HG03108 (cell line): Measurements from ENCODE around the gene CELA2A.
"Not testable (repeated sequence)": the region's sequence is repeated elsewhere in the genome, so short reads cannot be mapped to it uniquely, and the experiment has no call there.

Experiments
- ATAC-seq: cut with Tn5 transposase; IDR thresholded peaks from one replicate; pipeline ENCODE4 v1.9.1; 2021; ENCODE audit warnings: moderate library complexity; ENCODE audit not compliant: unreplicated experiment

CELA2A gene

DNA sequence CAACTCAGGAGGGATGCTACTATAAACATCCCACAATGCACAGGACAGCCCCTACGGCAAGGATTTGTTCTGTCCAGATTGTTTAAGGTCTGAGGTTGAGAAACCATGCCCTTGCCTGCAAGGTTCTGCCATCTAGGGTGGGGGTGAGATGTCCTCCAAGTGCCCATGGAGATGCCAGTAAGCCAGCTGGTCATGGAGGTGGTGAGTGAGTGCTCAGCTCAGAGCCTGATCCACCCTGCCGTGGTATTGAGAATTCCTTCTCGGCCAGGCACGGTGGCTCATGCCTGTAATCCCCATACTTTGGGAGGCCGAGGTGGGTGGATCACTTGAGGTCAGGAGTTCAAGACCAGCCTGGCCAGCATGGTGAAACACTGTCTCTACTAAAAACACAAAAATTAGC lies 31.6 kb upstream of the CELA2A start:
- no peak for ATAC-seq

DNA sequence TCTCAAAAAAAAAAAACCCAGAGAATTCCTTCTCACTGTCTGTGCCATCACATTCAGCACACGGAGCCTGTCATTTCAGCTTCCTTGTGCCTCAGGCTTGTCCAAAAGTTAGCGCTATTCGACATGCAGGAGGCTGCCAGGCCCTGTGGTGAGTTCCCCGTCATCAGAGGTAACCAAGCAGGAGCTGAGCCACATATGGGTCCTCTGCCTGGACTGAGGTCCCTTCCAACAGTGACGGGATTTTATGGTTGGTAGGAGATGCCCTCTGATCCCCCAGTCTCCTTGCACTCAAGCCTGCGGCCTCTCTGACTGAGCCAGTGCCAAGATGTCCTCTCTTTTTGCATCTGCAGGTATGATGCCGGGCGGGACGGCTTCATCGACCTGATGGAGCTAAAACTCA lies 31.0 kb upstream of the CELA2A start:
- ATAC-seq = no peak

DNA sequence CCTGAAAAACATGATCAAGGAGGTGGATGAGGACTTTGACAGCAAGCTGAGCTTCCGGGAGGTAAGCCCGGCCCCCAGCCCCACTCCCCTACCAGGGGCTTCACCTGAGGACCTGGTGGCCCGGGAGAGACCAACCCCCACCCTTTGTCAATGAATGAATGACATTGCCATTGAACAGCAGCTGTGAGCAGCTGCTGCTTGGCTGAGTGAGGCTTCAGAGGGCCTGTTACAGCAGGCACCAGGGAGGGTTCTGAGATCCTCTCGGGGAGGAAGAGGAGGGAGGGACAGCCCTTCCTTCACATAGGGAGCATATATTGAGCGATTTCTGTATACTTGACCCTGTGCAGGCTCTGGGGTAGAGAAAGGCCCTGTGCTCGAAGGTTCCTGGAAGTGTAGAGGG lies 30.6 kb upstream of the CELA2A start:
- ATAC-seq = no peak

DNA sequence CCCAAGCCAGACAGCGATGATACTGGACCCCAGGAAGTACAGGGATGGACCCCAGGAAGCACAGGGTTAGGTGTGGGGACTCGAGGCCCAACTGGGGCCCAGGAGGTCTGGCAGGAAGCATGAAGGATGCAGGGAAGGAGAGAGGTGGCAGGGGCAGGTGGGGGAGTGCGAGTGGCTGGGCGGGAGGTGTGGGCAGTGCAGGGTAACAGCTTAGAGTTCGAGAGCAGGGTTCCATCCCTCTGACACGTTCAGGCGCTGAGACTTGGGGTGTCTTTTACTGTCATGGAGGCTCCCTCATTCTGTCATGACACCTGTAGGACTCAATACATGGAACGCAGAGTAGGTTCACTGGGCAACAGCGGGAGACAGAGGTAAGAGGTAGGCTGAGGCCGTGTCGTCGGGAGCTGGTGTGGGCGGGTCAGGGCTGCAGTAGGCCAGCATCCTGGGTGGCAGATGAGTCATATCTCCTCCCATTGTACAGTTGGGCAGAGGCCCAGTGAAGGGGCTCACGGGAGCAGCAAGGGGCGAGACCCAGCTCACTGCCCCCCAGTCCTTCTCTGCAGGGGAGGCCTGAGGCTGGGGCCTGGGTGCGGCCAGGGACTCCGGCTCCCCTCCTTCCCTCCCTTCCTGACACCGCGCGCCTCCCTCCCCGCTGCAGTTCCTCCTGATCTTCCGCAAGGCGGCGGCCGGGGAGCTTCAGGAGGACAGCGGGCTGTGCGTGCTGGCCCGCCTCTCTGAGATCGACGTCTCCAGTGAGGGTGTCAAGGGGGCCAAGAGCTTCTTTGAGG lies 29.8 kb upstream of the CELA2A start:
- no peak for ATAC-seq

DNA sequence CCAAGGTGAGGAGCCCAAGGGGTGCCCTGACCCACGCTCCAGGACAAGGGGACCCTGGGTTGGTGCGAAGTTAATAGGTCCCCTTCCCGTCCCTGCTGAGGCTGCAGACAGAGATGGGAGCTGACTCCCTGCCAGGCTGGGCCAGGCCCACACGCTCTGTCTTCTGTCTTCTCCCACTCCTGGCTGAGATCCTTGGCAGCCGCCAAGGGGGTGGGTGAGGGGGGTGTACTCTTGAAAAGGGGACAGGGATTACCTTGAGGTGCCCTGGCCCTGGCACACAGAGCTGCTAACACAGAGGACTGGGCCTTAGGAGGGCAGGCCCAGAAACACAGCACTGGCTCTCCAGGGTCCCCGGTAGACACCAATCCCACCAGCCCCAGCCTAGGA lies 29.3 kb upstream of the CELA2A start:
- ATAC-seq = no peak

DNA sequence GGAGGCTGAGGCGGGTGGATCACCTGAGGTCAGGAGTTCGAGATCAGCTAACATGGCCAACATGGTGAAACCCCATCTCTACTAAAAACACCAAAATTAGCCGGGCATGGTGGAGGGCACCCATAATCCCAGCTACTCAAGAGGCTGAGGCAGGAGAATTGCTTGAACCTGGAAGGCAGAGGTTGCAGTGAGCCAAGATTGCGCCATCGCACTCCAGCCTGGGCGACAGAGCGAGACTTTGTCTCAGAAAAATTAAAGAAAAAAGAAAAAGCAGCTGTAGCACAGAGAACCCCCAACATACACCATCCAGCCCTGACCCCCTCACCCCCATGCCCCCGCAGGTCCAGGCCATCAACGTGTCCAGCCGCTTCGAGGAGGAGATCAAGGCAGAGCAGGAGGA lies 28.3 kb upstream of the CELA2A start:
- not testable (repeated sequence) for ATAC-seq

DNA sequence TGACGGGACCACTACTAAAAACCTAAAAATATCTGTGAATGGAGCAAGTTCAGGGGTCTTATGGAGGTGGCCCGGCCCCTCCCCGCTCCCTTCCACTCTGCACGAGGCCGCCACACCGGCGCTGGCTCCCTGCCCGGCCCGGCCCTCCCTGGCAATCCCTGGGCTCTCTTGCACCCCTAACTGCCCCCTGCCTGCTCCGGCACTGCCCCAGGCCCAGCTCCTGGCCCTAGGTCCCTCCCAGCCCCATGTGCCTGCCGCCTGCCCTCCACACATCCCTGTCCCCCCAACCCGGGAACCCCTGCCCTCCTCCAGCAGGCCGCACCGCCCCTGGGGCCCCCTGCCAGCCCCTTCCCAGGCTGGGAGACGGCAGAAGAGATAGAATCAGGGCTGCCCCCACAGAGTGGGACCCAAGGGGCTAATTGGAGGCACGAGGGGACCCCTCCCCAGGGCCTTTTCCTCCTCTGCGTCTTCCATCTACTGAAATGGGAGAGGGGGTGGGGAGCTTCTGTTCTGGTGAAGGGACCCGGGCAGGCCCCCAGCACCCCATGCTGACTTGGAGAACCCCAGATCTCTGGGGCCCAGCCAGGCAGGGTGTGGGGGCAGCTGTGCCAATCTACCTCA lies 27.6 kb upstream of the CELA2A start:
- ATAC-seq = no peak

DNA sequence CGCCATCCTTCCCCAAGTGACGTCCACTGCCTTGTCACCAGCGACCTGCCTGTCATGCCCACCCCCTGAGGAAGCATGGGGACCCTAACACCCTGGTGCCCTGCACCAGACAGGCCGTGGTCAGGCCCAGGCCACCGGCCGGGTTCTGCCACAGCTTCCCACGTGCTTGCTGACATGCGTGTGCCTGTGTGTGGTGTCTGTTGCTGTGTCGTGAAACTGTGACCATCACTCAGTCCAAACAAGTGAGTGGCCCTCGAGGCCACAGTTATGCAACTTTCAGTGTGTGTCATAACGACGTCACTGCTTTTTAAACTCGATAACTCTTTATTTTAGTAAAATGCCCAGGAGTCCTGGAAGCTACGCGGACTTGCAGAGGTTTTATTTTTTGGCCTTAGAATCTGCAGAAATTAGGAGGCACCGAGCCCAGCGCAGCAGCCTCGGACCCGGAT lies 26.8 kb upstream of the CELA2A start:
- ATAC-seq = no peak

DNA sequence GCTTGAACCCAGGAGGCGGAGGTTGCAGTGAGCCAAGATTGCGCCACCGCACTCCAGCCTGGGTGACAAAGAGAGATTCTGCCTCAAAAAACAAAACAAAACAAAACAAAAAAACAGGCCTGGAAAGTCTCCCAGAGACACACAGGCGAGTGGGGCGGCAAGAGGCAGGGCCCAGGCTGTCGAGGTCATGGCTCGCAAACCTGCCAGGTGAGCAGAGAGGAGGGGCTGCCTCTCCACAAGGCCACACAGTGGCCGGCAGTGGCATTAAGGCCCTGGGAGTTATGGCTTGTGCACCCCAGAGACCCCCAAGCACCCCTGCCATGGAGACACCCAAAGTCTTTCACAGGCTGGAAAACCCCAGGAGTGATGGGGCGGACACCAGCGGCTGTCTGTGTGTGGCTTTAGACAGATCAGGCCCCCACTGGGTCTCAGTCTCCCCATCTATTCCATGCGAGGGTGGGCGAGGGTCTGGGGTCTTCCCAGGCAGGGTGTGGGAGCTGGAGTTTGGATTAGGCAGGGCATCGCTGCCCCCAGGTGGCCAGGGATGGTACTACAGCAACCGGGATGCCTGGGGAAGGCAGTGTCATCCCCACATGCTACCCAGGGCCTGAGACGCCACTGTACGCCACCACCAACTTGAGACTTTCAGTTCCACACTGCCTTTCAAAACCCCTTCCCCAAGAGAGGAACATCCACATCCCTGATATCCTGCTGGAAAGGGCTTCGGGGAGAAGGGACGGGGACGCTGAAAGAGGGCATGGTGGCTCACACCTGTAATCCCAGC lies 25.6 kb upstream of the CELA2A start:
- ATAC-seq = no peak

DNA sequence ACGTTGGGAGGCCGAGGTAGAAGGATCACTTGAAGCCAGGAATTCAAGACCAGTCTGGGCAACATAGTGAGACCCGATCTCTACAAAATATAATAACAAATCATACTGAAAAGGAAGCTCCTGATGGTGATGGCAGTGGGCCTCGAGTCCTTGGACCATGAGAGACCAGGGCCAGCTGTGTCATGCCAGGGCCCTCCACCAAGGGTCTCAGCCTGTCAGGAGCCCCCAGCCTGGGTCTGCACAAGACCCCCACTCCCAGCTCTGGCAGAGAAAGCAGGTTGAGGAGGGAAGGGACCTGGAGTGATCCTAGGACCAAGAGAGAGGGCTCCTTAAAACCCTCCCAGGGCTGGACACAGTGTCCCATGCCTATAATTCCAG lies 25.0 kb upstream of the CELA2A start:
- ATAC-seq = no peak

DNA sequence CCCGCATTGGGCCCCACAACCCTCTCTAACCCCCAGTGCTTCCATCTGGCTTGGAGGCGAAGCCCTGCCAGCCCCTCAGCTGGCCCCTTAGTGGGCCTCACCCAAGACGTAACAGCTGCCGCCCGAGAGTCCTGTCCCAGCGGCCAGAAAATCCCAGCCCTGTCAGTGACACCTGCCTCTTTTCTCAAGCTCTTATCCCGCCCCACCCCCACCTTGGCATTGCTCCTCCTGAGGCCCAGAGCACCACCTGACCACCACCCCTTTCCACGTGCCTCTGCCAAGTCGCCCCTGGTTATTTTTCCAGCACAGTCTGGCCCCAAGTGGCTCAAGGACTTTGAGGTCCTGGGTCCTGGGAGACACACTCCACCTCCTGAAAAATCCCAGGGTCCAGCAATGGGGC lies 24.2 kb upstream of the CELA2A start:
- no peak for ATAC-seq

DNA sequence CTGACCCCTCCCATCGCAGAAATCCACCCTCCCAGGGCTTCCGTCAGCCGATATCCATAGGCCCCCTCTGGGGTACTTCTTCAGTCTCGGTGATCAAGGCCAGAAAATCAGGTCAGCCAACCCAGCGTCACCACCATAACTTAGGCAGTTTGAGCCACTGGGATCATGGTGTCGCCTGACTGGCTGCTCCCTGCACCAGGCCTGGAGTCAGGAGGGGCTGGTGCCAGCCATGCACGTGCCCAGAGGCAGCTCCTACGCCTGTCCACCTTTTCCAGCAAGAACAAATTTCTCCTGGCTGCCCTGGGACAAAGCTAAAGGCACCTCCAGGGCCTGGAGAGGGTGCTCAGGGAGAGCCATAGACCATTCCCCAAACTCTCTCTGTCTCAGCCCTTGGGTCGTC lies 23.1 kb upstream of the CELA2A start:
- ATAC-seq = no peak

DNA sequence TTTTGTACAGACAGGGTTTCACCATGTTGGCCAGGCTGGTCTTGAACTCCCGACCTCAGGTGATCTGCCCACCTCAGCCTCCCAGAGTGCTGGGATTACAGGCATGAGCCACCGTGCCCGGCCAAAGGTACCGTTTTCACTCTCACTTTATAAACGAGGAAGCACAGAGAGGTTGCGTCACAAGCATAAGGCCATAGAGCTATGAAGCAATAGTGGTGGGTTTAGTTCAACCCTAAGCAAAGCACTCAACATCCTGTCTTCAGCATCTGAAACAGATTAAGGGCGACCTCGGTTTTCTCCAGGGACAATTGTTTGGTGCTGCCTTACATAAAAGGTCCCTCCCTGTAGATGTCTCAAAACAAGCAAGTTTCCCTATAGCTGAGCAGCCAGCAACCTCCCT lies 21.8 kb upstream of the CELA2A start:
- ATAC-seq = not testable (repeated sequence)

DNA sequence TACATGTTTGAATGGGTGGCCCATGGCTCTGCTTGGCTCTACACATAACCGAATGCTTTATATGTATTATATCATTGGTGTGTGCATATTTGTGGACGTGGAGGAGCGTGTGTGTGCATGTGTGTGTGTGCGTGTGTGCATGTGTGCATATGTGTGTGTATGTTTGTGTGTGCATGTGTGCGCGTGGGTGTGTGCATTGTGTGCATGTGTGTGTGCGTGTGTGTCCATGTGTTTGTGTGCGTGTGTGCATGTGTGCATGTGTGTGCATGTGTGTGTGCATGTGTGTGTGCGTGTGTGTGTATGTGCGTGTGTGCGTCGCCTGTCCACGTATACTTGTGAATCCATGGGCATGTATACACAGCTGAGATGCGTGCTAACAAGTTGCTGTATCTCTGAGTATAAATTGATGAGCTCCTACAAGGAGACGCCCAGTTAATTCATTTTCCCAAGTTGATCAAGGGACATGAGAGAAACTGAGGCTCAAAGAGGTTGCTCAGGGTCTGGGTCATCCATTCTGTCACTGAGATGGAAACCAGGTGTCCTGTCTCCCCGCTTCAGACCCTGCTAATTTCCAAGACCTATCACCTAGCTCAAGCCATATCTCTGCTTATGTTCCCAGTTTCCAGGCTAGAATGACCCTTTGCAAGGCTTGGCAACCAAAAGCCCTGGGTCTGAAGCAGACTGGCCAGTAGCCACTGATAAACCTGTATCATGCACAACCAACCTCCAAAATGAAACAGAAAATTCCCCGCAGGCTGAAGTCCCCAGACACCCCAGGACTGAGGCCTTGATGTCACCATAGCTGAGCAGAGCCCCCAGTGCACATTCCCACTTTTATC lies 21.1 kb upstream of the CELA2A start:
- no peak for ATAC-seq

DNA sequence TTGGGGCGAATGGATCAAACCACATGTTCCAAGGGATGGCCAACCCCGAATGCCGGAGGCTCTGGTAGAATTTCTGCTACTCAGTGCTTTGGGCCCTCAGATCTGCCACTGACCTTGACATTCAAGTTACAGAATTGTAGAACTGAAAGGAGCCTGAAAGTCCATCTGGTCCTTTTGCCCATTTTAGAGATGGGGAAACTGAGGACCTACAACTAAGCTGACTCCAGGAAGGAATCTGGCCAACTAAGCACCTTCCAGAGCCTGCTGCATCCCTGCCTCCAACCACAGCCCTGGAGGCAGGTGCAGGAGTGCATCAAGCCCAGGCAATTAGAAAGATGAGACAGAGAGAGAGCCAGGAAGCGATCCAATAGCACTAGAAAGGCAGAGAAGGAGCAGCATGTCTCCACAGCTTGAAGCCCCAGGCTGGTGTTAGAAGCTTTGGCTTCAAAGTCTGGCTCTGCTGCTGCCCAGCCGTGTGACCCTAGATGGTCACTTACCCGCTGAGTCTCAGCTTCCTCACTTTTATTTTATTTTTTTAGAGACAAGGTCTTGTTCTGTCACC lies 19.6 kb upstream of the CELA2A start:
- ATAC-seq = no peak

DNA sequence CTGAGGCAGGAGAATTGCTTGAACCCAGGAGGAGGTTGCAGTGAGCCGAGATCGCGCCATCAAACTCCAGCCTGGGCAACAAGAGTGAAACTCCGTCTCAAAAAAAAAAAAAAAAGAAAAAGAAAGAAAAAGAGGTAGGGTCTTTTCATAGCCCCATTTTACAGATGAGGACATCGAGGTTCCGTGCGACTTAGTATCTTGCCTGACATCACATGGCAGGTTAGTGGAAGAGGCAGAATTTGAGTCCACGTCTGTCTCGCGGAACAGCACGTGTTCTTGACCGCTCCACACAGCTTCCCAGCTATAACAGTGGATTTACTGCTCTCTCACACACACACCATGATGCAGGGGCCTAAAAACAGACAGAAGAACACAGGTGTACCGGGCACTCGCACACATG lies 17.2 kb upstream of the CELA2A start:
- ATAC-seq = no peak

DNA sequence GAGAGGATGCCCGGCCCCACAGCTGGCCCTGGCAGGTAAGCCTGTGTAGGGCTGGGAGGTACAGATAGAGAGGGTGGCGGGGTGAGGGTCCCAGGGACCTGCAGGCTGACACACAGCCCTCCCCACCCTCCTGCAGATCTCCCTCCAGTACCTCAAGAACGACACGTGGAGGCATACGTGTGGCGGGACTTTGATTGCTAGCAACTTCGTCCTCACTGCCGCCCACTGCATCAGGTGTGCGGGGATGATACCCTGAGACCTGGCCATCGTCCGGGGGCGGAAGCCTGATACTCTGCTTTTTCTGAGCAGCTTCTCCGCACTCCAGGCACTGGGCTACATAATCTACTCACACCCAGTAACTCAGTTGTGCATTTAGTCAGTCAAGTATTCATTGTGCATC lies 16.2 kb upstream of the CELA2A start:
- ATAC-seq = no peak

DNA sequence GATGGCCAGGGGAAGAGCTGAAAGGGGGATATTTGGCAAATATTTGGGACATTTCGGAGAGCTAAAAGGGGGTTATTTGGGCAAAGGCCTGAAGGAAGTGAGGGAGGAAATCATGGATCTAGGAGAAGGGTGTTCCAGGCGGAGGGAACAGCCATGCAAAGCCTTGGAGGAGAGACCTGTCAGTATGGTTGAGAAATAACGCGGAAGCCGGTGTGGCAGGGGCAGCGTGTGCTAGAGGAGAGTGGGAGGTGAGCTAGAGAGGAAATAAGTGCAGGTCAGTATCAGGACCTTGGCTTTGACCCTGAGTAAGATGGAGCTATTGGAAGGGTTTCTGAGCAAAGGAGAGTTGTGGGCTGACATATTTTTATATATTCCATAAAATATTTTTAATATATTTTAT lies 15.3 kb upstream of the CELA2A start:
- ATAC-seq = no peak

DNA sequence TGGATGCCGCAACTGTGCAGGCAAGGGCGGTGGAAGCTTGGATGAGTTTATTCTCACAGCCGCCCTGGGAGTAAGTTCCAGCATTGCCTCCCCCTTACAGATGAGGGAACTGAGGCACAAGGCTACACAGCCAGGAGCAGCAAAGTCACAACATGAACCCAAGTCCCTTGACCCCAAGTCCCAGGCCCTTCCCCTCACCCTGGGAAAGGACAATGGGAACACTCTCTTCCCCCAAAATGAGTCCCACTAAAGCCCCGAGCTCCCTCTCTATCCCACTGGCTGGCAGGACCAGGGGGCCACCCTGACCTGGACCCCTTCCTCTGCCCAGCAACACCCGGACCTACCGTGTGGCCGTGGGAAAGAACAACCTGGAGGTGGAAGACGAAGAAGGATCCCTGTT lies 14.4 kb upstream of the CELA2A start:
- no peak for ATAC-seq

DNA sequence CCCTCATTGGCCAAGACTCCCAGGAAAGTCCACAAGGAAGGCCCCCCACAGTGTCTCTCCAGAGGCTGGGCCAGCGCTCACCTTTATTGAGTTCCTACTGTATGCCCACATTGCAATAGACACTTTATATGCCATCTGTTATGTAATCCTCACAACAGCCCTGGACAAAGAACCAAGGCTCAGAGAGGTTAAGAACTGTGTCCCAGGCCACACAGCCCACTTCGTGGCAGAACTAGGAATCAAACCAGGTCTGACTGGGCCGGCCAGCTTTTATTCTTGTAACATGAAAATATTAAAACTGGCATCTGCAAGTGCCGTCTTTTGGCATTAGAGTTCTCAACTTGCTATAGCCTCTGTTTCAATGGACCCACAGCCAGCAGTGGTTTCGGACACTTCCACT lies 13.8 kb upstream of the CELA2A start:
- ATAC-seq = no peak

DNA sequence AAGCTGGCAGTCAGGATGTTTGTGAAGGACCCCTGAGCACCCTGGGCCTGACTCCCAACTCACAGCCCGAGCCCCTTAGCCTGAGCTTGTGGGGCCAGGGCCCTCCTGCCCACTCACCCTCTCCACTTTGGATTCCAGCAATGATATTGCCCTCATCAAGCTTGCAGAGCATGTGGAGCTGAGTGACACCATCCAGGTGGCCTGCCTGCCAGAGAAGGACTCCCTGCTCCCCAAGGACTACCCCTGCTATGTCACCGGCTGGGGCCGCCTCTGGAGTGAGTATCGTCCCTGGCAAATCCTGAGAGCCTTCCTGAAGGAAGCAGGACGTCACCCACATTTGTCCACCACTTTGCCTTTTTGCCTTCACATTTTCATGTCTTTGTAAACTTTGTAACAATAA lies 13.3 kb upstream of the CELA2A start:
- no peak for ATAC-seq
